ENCODE measurements around the gene TRMT112.

TRMT112 gene

GRCh38 chr11:64290352-64291261 is 26.8 kb downstream of the TRMT112 start:
- no peak for DNase-seq

DNA sequence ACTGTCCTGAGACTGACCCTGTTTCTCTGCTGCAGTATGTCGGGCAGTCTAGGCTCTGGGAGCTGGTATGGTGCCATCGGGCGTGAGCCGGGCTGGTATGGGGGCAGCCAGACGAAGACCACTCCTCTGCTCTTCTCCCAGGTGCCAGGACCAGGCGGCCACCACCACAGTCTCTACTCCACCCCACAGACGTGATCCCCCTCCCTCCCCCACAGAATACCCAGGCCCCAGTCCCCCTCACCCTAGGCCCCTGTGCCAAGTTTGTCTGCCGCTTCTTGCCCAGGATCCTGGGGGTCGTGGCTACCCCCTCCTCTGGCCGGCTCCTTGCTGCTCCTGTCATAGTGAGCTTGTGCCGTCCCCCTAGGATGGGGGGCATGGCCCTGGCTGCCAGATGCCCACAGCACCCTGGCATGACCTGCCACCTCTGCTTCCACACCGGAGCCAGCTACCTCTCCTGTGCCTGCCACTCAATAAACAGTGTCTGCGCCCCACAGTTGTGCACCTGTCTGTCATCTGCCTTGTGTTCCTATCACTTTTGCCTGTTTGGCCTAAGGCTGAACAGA is 28.3 kb downstream of the TRMT112 start:
- no peak for DNase-seq

DNA sequence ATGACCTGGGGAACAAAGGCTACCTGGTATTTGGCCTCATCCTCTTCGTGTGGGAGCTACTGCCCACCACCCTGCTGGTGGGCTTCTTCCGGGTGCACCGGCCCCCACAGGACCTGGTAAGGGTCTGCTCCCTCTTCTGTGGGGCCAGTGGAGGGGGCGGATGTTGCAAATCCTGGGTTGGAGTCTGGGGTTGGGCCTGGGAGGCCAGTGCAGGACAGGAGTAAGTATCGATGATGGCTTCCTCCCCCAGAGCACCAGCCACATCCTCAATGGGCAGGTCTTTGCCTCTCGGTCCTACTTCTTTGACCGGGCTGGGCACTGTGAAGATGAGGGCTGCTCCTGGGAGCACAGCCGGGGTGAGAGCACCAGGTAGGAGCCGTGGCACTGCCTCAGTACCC is 29.0 kb downstream of the TRMT112 start:
- DNase-seq = no peak

DNA sequence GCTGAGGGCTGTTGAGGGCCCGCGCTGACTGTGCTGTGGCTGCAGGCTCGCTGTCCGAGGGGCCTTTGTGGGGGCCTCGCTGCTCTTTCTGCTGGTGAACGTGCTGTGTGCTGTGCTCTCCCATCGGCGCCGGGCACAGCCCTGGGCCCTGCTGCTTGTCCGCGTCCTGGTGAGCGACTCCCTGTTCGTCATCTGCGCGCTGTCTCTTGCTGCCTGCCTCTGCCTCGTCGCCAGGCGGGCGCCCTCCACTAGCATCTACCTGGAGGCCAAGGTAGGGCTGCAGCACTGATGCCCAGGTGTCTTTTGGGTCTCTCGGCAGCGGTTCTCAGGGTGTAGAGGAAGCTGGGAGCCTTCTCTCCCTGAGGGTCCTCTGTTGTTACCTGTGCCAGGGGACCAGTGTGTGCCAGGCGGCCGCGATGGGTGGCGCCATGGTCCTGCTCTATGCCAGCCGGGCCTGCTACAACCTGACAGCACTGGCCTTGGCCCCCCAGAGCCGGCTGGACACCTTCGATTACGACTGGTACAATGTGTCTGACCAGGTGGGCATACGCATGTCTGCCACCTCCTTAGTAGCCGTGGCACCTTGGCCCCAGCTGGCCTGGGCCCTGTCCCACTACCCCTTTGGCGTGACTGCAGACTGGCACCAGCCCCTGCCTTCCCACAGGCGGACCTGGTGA is 29.5 kb downstream of the TRMT112 start:
- no peak for DNase-seq

DNA sequence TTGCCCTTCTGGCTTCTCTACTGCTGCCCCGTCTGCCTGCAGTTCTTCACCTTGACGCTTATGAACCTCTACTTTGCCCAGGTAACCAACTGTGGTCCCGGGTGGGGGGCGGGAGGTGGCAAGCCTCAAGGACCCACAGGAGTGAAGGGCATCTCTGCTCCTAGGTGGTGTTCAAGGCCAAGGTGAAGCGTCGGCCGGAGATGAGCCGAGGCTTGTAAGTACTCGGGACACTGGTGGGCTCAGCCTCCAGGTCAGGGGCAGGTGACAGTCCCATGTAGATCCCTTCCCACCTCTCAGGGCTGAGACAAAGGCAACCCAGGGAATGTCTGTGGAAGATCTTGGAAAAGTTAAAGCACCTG is 30.6 kb downstream of the TRMT112 start:
- no peak for DNase-seq

DNA sequence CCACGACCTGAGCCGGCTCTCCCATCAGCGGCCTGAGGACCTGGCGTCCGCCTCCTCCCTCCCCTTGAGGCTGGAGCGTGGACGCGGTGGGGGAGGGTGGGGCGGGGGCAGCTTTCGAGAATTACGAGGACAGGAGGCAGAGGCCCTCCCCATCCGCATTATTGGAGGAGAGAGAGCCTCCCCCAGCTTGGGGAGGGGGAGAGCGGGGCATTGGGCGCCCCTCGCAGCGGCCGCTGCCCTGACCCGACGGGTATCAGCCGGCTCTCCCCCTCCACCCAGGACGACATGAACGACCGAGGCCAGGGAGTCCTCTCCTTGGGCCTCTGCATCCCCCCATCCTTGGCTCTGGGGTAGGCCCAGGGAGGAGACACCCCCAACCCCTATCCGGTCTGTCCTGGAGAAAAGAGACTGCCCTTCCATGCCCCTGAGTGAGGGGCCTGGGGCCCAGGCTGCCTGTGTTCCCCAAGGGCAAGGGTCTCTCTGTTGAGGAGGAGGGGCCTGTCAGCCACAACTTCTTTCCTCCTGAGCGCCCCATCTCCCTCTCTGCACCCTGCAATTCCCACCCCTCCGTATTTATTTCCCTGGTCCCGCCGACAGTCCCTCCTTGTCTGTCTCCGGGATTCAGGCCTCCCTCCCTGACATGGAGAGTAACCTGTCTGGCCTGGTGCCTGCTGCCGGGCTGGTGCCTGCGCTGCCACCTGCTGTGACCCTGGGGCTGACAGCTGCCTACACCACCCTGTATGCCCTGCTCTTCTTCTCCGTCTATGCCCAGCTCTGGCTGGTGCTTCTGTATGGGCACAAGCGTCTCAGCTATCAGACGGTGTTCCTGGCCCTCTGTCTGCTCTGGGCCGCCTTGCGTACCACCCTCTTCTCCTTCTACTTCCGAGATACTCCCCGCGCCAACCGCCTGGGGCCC is 31.2 kb downstream of the TRMT112 start:
- DNase-seq = peak; percentile 83

DNA sequence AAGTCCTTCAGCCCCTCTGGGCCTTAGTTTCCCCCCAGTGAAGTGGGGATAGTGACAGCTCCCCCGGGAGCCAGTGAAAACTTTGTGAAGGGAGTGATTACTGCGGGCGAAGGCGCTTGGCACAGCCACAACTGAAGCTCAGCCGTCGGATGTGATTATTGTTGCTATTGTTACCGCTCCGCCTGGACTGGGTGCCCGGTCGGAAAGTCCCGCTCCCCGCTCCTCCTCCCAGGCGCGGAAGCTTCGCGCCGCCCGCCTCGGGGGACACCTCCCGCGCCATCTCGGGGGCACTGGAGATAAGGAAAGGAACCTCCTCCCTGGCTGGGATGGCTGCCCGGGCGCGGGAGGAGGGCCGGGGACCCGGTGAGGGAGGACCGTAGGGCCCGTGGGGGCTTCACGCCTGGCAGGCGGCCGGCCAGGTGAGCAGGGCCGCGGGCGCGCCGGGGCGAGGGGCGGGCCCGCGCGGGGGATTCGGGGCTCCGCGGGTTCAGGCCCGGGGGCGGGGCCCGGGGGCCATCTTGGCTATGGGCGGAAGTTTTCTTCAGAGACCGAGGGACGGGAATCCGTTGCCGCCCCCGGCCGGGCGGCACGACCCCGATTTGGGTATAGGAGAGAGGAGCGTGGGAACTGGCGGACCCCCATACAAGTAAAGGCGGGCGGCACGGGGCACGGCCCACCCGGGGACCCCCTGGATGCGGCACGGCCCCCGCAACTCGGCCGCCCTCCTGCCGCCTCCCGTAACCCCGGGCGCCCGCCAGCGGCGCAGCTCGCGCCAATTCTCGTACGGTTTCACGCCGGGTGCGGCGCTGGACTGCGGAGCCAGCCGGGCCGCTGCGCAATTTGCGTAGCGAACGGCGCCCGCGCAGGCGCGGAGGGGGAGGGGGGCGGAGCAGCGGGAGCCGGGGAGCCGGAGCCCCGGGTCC is 32.1 kb downstream of the TRMT112 start, which contains the start of gene GPR137:
Gene GPR137, plus strand, starts transcription at position 887 of the 923 bp plus-strand sequence. CDS start 677 bp downstream, outside the sequence.
- DNase-seq = peak; percentile 95

- peak; percentile 98 for DNase-seq
These were observed 33.1 kb downstream of the TRMT112 start, which contains the start of gene BAD for GRCh38 chr11:64284048-64284961. BAD (minus strand) TSS chr11:64284665; CDS start chr11:64284368, 297 bp downstream.

DNA sequence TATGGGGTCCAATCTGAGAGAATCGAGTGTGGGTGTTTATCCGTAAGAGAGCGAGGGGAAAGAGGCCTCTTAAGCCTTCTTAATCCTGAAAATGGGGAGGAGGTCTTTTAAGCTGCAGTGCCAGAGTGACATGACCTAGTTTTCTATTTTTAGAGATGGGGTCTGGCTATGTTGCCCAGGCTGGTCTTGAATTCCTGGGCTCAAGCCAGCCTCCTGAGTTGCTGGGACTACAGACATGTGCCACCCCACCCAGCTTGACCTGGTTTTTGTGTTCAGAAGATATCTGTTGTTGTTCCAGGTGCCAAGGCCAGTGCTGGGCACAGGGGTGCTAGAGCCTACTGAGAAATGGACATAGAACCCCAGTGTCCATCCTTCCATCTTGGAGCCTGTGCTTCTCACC is 34.3 kb downstream of the TRMT112 start:
- DNase-seq = no peak

DNA sequence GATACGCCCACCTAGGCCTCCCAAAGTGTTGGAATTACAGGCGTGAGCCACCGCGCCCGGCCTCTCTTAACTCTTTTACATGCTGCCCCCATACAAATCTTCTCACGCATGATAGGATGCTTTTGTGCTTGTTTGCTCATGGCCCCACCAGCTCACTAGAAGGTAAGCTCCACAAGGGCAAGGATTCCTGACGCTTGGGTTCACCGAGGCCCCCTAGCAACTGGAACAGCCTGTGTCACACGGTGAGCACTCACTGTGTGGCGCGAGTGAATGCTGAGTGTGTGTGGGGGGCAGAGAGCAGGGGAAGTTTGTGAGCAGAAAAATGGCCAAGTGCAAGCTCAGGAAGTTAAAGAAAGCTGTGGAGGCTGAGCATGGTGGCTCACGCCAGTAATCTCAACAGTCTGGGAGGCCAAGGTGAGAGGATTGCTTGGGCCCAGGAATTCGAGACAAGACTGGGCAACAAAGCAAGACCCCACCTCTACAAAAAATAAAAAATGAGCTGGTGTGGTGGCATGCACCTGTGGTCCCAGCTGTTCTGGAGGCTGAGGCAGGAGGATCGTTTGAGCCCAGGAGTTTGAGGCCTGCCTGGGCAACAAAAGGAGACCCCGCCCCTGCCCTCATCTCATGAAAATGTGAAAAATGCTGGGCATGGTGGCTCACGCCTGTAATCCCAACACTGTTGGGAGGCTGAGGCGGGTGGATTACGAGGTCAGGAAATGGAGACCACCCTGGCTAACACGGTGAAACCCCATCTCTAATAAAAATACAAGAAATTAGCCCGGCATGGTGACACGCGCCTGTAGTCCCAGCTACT is 35.2 kb downstream of the TRMT112 start:
- no peak for DNase-seq

- DNase-seq = no peak
These were observed 38.7 kb downstream of the TRMT112 start for GRCh38 chr11:64278576-64279190.

- no peak for DNase-seq
These were observed 40.5 kb downstream of the TRMT112 start for GRCh38 chr11:64276653-64277431.

DNA sequence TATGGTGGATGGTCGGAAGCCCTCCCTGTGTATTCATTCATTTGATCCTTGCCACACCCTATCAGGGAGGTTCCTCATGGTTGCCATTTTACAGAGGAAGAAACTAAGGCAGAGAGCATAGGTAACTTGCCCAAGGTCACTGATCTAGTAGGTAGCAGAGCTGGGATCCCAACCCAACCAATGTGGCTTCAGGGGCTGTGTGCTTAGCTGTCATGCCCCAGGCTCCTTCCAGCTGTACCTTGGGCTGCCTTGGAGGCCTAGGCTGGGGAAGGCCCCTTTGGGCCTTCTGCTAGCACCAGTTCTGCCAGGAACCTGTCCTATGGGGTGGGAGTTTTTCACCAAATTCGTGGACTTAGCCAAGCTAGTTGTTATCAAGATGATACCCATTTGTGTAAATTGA is 41.5 kb downstream of the TRMT112 start:
- DNase-seq = no peak

DNA sequence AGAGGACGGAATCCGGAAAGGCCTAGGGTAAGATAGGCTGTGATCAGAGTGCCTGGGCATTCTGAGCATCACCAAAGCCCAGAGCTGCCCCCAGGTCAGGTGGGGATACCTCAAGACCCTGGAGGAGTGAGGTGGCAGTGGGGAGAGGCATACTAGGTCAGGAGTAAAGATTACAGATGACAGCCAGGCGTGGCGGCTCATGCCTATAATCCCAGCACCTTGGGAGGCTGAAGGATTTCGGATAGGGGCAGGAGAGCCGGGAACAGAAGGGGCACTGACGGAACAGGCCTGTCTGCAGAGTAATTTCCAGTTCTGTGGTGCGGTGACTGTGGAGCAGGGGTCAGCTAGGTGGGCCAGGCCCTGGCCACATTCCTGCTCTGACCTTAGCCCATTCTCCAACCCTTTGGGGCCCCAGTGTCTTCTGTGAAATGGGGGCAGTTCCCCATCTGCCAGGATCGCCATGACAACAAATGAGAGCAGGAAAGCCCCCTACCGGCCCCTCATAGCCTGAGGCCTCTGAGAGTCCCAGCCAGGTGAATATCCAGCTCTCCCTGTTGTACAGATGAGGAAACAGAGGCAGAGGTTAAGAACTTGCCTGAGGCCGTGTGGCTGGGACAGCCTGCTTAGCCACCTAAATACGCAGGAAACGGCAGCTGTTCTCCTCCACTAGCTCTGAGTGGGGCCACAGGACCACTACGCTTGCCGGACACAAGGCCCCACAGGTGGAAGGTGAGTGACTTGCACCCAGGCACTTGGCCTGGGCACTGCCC is 42.1 kb downstream of the TRMT112 start:
- DNase-seq = no peak

DNA sequence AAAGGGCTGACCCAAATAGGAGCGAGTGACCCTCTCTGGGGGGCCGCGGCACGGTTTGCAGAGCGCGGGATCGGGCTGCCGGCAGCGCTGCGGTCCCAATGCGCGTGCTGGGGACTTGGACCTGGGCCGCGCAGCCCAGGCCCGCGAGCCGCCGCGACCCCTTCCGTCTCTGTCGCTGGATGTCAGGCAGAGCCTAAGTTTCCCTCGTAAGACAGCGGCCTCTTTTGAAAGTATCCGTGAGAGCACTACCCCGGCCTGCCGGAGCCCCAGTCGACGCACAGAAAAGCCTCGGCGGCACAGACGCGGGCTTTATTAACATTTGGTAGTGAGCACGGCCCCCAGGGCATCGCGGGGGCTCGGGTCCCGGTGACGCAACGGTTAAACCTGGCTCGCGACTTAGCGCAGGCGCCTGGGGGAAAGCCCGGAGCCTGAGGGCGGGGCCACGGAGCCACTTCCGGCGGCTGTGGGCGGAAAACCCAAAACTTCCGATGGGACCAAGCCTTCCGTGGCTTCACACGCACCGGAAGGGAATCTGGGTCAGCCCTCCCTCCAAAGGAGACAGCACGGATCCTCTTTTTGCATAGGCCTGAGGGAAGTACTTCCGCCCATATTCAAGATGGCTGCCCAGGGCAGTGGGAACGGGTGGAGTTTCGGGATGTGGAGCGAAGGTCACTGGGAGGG is 47.7 kb downstream of the TRMT112 start:
- peak; percentile 100 for DNase-seq

DNA sequence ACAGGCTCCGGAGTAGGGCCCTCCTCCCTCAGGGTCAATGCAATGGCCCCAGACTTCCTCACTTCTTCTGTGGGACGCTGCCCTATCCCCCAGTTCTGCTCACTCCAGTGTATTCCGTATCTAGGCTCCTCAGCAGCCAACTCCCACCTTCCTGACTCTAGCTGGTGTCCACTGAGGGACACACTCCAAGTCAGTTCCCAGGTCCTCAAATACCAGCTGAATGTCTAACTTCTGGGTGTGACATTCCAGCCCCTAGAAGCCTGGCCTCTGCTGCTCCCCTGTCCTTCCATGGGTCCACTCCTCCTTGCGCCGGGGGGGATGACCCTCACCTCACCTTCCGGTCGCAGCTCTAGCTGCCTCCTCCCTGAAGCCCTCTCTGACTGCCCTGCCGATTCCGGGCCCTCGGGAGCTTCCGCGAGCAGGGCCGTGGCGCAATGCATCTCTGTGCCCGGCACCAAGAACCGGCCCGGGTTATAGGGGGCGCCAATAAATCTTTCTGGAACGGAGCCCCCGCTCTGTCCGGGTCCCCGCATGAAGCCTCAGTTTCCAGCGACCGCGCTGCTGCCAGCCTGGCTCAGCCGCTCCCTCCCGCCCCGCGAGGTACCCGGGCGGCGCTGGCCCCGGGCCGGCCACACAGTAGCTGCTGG is 48.3 kb downstream of the TRMT112 start:
- DNase-seq = peak; percentile 65
